Measurements from ENCODE around the gene ST3GAL3.

Gene ST3GAL3

GRCh38 chr1:43930168-43930948 is 223.0 kb downstream of the ST3GAL3 start:
- DNase-seq, result no peak

- no peak for DNase-seq
These were observed 223.6 kb downstream of the ST3GAL3 start for GRCh38 chr1:43930949-43931275.

GRCh38 chr1:43931711-43932660 is 224.7 kb downstream of the ST3GAL3 start:
- no peak for DNase-seq

GRCh38 chr1:43932786-43933385 is 225.6 kb downstream of the ST3GAL3 start:
- DNase-seq, result no peak

DNA sequence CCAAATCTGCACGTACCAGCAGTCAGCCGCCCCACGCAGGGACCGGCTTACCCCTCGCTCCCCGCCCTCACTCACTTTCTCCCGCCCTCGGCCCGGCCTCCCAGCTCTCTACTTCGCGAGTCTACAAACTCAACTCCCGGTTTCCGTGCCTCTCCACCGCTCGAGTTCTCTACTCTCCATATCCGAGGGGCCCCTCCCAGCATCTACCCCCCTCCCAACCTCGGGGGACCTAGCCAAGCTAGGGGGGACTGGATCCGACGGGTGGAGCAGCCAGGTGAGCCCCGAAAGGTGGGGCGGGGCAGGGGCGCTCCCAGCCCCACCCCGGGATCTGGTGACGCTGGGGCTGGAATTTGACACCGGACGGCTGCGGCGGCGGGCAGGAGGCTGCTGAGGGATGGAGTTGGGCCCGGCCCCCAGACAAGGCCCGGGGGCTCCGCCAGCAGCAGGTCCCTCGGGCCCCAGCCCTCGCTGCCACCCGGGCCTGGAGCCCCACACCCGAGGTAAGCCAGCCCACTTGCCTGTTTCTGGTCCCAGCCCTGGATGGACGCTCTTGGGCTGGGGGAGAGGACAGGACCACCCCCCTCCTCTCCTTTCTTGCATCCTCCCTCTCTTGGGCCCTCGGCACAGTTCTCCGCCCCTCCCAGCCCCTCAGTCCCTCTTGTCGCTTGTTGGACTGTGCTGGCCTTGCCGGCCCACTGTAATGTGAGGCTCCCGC is 226.2 kb downstream of the ST3GAL3 start, which contains the start of gene ARTN:
Gene ARTN, plus strand, starts transcription at position 416 of the 715 bp plus-strand sequence. CDS start 1,856 bp downstream, outside the sequence.
- DNase-seq, result no peak

GRCh38 chr1:43934101-43934985 is 227.0 kb downstream of the ST3GAL3 start:
- DNase-seq, result peak; percentile 78

GRCh38 chr1:43934986-43935324 is 227.6 kb downstream of the ST3GAL3 start:
- no peak for DNase-seq

- no peak for DNase-seq
These were observed 228.5 kb downstream of the ST3GAL3 start for GRCh38 chr1:43935711-43936427.

GRCh38 chr1:43936431-43937151 is 229.3 kb downstream of the ST3GAL3 start:
- peak; percentile 60 for DNase-seq

GRCh38 chr1:43937179-43937865 is 230.0 kb downstream of the ST3GAL3 start:
- no peak for DNase-seq

DNA sequence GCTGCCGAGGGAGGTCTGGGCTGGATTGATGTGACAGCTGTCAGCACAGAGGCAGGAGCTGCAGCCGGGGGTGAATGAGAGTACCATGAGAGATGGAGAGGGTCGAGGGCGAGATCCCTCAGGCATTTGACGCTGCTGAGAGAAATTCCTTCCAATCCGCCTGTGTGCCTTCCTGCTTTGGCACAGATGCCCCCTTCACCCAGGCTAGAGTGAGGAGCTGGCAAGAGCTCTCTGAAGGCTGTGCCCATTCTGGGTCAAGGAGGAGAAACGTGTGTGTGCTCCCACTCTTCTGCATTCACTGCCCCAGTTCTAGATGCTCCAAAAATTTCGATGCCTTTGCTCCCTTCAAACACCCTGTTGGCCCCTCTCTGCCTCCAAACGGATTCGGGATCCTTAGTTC is 231.0 kb downstream of the ST3GAL3 start:
- DNase-seq, result no peak

- no peak for DNase-seq
These were observed 231.7 kb downstream of the ST3GAL3 start for GRCh38 chr1:43938892-43939587.

- DNase-seq, result no peak
These were observed 235.1 kb downstream of the ST3GAL3 start for GRCh38 chr1:43942411-43942810.

GRCh38 chr1:43944860-43945259 is 237.5 kb downstream of the ST3GAL3 start:
- no peak for DNase-seq

GRCh38 chr1:43945674-43946235 is 238.4 kb downstream of the ST3GAL3 start:
- no peak for DNase-seq

DNA sequence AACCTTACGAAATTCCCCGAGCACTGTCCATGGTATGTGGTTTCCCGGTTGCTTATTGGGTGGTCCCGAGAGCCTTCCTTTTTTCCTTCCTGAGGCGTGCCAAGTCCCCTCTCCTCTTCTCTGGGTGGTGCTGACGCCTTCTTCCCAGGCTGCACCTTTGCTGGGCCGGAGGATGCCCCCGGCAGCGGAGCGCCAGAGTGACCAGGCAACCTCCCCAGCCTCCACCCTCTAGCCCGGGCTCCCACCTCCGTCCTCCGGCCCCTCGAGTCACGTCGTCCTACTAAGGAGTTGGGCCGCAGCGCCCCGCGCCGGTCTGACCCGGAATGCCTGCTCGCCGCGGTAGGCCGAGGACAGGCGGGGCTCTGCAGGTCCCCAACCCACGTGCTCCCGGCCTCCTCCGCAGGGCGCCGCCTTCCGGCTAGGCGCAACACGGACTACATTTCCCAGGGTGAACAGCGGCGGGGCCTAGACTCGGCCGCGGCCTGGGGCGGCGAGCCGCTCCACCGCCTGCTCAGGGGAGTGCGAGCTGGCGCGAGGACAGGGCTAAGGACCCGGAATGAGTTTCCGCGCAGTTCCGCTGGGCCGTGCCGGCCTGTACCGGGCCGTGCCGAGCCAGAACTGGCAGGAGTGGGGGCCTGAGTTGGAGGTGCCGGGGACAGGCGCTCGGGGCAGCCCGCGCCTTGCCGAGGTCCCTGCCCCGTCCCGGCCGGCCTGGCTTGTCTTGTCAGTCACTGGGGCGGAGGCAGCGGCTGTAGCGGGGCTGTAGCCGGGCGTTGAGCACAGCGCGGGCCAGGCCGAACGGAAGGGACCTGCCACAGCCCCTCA is 239.1 kb downstream of the ST3GAL3 start, which contains the start of gene IPO13:
Gene IPO13, plus strand, starts transcription at position 715 of the 825 bp plus-strand sequence. CDS start 651 bp downstream, outside the sequence.
- DNase-seq, result peak; percentile 93

DNA sequence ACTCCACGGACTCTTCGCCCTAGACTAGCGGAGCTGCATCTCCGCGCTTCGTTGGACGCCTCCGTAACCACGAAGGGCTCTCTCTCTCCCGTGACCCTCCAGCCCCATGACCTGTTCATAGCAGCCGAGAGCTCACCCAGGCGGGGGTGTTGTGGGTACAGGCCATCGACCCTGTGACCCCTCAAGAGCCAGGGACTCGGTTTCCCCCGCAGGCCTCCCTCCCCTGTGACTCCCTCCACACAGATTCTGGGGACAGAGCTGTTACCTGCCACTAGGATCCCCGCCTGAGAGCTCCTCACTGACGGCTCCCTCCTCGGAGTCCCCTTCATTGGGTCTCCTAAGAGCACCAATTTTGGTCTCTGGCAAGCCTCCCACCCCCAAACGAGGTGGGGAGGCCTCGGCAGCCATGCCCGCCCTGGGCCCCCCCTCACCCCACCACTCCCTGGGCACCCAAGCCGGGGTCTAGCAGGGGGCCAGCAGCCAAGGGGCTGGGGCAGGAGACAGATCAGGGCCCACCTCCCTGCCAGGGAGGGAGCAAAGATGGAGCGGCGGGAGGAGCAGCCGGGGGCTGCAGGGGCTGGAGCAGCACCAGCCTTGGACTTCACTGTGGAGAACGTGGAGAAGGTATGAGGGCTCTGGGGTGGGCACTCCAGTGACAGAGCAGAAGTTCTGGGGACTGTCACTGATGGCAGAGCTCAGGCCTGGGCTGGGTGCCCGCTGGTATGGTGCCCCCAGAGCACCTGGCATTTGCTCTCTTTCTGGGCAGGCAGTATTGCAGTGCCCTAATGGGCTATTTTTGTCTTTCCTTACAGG is 239.9 kb downstream of the ST3GAL3 start:
- DNase-seq, result no peak
